ENCODE results near the gene SRSF4.

The SRSF4 gene

DNA sequence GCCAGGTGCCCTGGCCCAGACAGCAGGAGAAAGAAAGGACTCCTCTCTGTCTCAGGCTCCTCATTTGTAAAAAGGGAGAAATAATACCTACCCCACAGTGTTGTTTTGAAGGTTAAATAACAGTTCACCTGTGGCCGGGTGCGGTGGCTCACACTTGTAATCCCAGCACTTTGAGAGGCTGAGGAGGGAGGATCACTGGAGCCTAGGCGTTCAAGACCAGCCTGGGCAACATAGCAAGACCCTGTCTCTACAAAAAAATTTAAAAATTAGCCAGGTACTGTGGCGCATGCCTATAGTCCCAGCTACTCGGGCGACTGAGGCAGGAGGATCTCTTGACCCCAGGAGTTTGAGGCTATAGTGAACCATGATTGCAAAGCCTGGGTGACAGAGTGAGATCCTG lies 55.5 kb downstream of the SRSF4 start:
- H3K9me3 ChIP-seq (replicated peaks; ENCODE audit: insufficient read depth, low read length): no peaks in the 10 kb centered on the region
- no peak for DNase-seq
- no peak overlapping the region for H3K27ac ChIP-seq (ENCODE audit: low read length)
- no peaks in the 10 kb centered on the region for H4K20me1 ChIP-seq (ENCODE audit: insufficient read depth, low read length)
- H3K4me2 ChIP-seq (ENCODE audit: low read depth, low read length): no peak overlapping the region
- no peaks in the 10 kb centered on the region for H3K36me3 ChIP-seq (replicated peaks; ENCODE audit: insufficient read depth, low read length)
- no peaks in the 10 kb centered on the region for H3K9me2 ChIP-seq (replicated peaks; ENCODE audit: insufficient read depth, low read length)
- no peak overlapping the region for H3K4me3 ChIP-seq (ENCODE audit: low read length)
- H3F3A ChIP-seq (ENCODE audit: insufficient read depth, low read length): no peaks in the 10 kb centered on the region
- H3K4me1 ChIP-seq (ENCODE audit: low read length): no peaks in the 10 kb centered on the region
- no peak overlapping the region for H3K9ac ChIP-seq (ENCODE audit: low read length)
- no peaks in the 10 kb centered on the region for H3K79me2 ChIP-seq (ENCODE audit: low read length)
- peaks cover 31% of the 10 kb centered on the region for H3K27me3 ChIP-seq (replicated peaks; ENCODE audit: insufficient read depth, low read length)
- H2AFZ ChIP-seq (ENCODE audit: low read length): no peak overlapping the region
- TF ChIP-seq EZH2 (optimal IDR thresholded peaks at IDR 0.05; ENCODE audit: low read depth, low read length): no peak
- TF ChIP-seq, protein P1, sequence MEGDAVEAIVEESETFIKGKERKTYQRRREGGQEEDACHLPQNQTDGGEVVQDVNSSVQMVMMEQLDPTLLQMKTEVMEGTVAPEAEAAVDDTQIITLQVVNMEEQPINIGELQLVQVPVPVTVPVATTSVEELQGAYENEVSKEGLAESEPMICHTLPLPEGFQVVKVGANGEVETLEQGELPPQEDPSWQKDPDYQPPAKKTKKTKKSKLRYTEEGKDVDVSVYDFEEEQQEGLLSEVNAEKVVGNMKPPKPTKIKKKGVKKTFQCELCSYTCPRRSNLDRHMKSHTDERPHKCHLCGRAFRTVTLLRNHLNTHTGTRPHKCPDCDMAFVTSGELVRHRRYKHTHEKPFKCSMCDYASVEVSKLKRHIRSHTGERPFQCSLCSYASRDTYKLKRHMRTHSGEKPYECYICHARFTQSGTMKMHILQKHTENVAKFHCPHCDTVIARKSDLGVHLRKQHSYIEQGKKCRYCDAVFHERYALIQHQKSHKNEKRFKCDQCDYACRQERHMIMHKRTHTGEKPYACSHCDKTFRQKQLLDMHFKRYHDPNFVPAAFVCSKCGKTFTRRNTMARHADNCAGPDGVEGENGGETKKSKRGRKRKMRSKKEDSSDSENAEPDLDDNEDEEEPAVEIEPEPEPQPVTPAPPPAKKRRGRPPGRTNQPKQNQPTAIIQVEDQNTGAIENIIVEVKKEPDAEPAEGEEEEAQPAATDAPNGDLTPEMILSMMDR (IDR thresholded peaks at IDR 0.05; ENCODE audit: low read length): no peak
- no peak for TF ChIP-seq EZH2phosphoT487 (IDR thresholded peaks at IDR 0.05; ENCODE audit: low read length)

DNA sequence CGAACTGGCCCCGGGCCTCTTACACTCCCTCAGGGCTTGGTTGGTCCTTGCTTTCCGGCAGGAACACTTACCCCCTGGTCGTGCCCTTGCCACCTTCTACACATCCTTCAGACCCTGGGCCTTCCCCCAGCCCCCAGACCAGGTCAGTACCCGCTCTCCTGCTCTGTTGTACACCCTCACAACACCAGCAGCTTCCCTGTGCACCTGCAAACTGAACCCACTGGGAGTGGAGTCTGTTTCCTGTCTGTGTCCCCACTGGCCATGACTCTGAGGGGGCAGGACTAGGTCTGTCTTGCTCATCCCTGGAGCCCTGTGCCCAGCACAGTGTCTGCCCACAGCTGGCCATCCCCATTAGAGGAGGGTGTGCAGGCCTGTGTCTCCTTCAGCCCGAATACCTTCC lies 55.9 kb downstream of the SRSF4 start:
- Histone ChIP-seq H2AFZ (ENCODE audit: low read length) (no peak overlapping the region), H3K27ac (ENCODE audit: low read length) (no peak overlapping the region), H3K4me1 (ENCODE audit: low read length) (no peaks in the 10 kb centered on the region), H3K9me2 (replicated peaks; ENCODE audit: insufficient read depth, low read length) (no peaks in the 10 kb centered on the region), H3K36me3 (replicated peaks; ENCODE audit: insufficient read depth, low read length) (no peaks in the 10 kb centered on the region), H3K9me3 (replicated peaks; ENCODE audit: insufficient read depth, low read length) (no peaks in the 10 kb centered on the region), H3F3A (ENCODE audit: insufficient read depth, low read length) (no peaks in the 10 kb centered on the region), H4K20me1 (ENCODE audit: insufficient read depth, low read length) (no peaks in the 10 kb centered on the region), H3K27me3 (replicated peaks; ENCODE audit: insufficient read depth, low read length) (peaks cover 31% of the 10 kb centered on the region), H3K79me2 (ENCODE audit: low read length) (no peaks in the 10 kb centered on the region), H3K9ac (ENCODE audit: low read length) (no peak overlapping the region), H3K4me3 (ENCODE audit: low read length) (no peak overlapping the region), H3K4me2 (ENCODE audit: low read depth, low read length) (no peak overlapping the region)
- no peak for DNase-seq
- TF ChIP-seq EZH2phosphoT487 (IDR thresholded peaks at IDR 0.05; ENCODE audit: low read length) (no peak), EZH2 (optimal IDR thresholded peaks at IDR 0.05; ENCODE audit: low read depth, low read length) (no peak)
- TF ChIP-seq, protein P1 (IDR thresholded peaks at IDR 0.05; ENCODE audit: low read length): no peak

DNA sequence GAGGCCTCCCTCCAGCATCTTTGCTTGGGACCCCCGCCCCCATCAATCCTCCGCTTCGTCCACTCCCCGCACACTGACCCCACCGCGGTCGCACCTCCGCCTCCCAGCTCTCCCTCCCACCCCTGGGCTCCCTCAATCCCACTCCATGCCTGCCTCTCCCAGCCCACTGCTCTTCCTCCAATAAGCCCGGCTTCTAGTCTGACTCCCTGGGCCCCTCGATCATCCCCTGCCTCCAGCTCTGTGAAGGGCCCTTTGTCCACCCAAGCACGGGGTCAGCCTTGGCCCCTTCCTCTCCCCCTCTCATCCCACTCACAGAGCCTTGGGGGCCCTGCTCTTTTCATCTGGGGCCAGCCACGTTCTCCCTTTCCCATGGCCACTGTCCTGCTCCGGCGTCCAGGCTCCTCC lies 56.5 kb downstream of the SRSF4 start:
- no peak for TF ChIP-seq EZH2 (optimal IDR thresholded peaks at IDR 0.05; ENCODE audit: low read depth, low read length)
- TF ChIP-seq, protein P1 (IDR thresholded peaks at IDR 0.05; ENCODE audit: low read length): no peak
- no peak for TF ChIP-seq EZH2phosphoT487 (IDR thresholded peaks at IDR 0.05; ENCODE audit: low read length)
- Histone ChIP-seq H3K9me3 (replicated peaks; ENCODE audit: insufficient read depth, low read length) (no peaks in the 10 kb centered on the region), H3K9ac (ENCODE audit: low read length) (no peak overlapping the region), H3K79me2 (ENCODE audit: low read length) (no peaks in the 10 kb centered on the region), H3K4me3 (ENCODE audit: low read length) (no peak overlapping the region), H3K4me2 (ENCODE audit: low read depth, low read length) (no peak overlapping the region; the same call in 1 of the 2 replicates), H3K36me3 (replicated peaks; ENCODE audit: insufficient read depth, low read length) (no peaks in the 10 kb centered on the region), H3F3A (ENCODE audit: insufficient read depth, low read length) (no peaks in the 10 kb centered on the region), H3K9me2 (replicated peaks; ENCODE audit: insufficient read depth, low read length) (no peaks in the 10 kb centered on the region), H4K20me1 (ENCODE audit: insufficient read depth, low read length) (no peaks in the 10 kb centered on the region), H2AFZ (ENCODE audit: low read length) (no peak overlapping the region), H3K4me1 (ENCODE audit: low read length) (no peaks in the 10 kb centered on the region), H3K27me3 (replicated peaks; ENCODE audit: insufficient read depth, low read length) (peaks cover 31% of the 10 kb centered on the region), H3K27ac (ENCODE audit: low read length) (no peak overlapping the region)
- no peak for DNase-seq

Measured in MM.1S (cell line).